Neural crest cell (in vitro differentiated cells): Measurements from ENCODE around the gene SLC6A18. TPM values are rescaled to one million over a fixed set of nuclear protein-coding genes. Genes with fewer than 3 reads are reported as not detected.
A peak's percentile ranks its signal among the peaks of the same experiment; 100 is the strongest.

Source experiments
- DNase-seq: peaks from one replicate; pipeline ENCODE4 v3.0.0; 2021; ENCODE audit warnings: low read depth, mixed read lengths, low spot score
- H3K27ac Mint-ChIP-seq: one replicate; pipeline ENCODE4 v1.8.0; 2021; ENCODE audit warnings: mild to moderate bottlenecking, mixed read lengths; ENCODE audit not compliant: unreplicated experiment
- H3K27me3 Mint-ChIP-seq: 2 replicates; pipeline ENCODE4 v1.8.0; 2021; ENCODE audit warnings: low read depth, mild to moderate bottlenecking, mixed read lengths
- H3K36me3 Mint-ChIP-seq: 2 replicates; pipeline ENCODE4 v1.8.0; 2021; ENCODE audit warnings: low read depth, mild to moderate bottlenecking, mixed read lengths
- H3K4me1 Mint-ChIP-seq: 2 replicates; pipeline ENCODE4 v1.8.0; 2021; ENCODE audit warnings: mixed read lengths
- H3K4me3 Mint-ChIP-seq: one replicate; pipeline ENCODE4 v1.8.0; 2021; ENCODE audit warnings: mild to moderate bottlenecking, mixed read lengths
- H3K9me3 Mint-ChIP-seq: 2 replicates; pipeline ENCODE4 v1.8.0; 2021; ENCODE audit warnings: mixed read lengths
- total RNA-seq: library from RNA; stranded (reverse); gene quantifications from 2 replicates; pipeline ENCODE4 v1.2.1, GENCODE V29; 2021
- TF ChIP-seq, protein P1 (sequence below): fragments of 200-600 bp; sonication (generic); conservative IDR thresholded peaks from 2 replicates; pipeline ENCODE4 v1.5.0; 2021; ENCODE audit warnings: antibody characterized with exemption, mild to moderate bottlenecking

Gene SLC6A18
- total RNA-seq, 1 donor from 2014 or later, result not detected

DNA sequence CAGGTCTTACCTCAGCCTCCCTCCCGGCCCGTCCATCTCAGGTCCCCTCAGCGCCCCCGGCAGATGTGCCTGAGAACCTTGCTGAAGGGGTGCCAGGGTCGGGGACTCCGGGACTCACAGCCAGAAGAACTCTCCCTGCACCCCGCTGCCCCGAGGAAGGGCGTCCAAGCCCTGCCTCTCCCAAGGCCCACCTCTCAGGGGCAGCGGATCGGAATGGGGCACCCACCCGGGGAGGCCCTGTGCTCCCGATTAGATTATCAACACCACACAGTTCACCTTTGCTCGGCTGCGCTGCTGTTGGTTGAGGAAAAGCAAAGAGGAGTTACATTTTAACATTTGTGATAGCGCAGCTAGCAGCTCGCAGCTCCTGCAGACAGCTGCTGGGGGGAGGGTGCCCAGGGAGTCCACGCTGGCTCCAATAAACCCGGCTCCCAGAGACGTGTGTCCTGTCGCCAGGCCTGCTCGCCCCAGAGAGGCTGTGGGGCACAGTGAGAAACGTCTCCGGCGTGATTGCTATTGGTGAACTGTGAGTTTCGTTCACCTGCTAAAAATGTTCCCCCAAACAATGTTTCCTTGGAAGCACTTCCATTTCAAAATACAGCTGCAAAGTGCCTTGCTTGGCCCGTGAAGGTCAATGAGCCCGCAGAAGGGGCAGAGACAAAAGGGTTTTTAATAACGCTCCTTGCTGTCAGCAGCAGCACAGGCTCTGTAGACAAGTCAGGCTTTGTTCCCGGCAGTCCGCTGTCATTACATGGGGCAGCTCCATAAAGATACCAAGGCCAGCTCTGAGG, 42.4 kb upstream of the SLC6A18 start:
- H3K4me1 Mint-ChIP-seq, result peaks cover 21% of the 10 kb centered on the region

DNA sequence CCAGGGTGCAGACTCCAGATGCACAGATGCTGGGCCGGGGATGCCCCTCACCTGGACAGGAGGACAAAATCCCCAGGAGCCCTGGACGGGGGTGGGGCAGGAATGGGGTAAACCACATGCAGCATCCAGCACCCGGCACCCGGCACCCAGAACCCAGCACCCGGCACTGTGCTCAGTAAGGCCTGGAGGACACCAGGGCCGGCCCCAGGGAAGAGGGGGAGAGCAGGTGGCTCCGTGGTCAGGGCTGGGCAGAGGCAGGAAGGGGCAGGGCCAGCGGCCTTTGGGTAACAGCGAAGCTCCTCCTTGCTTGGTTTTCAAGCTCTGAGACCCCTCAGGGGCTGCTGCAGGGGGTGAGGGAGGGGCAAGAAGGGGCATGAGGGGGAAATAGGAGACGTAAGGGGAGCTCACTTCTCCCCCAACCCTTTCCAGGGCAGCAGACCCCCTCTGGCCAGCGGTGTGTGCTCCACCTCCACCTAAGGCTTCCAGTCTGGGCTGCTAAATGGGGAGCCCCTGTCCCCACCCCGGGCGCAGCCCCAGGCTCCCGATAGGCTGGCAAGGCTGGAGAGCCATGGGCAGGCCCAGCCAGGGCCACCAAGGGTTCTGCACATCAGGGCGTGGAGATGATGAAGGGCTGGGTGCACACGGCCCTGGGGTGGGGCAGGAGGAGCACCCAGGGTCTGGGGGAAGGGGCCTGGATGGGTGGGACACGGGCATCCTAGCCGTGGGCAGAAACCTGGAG, 41.6 kb upstream of the SLC6A18 start:
- Mint-ChIP-seq H3K27ac (peak overlapping the region; percentile 62), H3K4me1 (peaks cover 25% of the 10 kb centered on the region), H3K27me3 (no peaks in the 10 kb centered on the region), H3K36me3 (no peaks in the 10 kb centered on the region), H3K9me3 (no peaks in the 10 kb centered on the region), H3K4me3 (peak overlapping the region; percentile 74)
- peak; percentile 31 for DNase-seq
- TF ChIP-seq, protein P1, sequence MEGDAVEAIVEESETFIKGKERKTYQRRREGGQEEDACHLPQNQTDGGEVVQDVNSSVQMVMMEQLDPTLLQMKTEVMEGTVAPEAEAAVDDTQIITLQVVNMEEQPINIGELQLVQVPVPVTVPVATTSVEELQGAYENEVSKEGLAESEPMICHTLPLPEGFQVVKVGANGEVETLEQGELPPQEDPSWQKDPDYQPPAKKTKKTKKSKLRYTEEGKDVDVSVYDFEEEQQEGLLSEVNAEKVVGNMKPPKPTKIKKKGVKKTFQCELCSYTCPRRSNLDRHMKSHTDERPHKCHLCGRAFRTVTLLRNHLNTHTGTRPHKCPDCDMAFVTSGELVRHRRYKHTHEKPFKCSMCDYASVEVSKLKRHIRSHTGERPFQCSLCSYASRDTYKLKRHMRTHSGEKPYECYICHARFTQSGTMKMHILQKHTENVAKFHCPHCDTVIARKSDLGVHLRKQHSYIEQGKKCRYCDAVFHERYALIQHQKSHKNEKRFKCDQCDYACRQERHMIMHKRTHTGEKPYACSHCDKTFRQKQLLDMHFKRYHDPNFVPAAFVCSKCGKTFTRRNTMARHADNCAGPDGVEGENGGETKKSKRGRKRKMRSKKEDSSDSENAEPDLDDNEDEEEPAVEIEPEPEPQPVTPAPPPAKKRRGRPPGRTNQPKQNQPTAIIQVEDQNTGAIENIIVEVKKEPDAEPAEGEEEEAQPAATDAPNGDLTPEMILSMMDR, result no peak

More for the DNA sequence above, 42.4 kb upstream of the SLC6A18 start:
- Mint-ChIP-seq H3K27me3 (no peaks in the 10 kb centered on the region), H3K9me3 (no peaks in the 10 kb centered on the region), H3K4me3 (peak overlapping the region; percentile 74), H3K36me3 (no peaks in the 10 kb centered on the region), H3K27ac (no peak overlapping the region)
- DNase-seq, result peak; percentile 44
- TF ChIP-seq, protein P1, result no peak

DNA sequence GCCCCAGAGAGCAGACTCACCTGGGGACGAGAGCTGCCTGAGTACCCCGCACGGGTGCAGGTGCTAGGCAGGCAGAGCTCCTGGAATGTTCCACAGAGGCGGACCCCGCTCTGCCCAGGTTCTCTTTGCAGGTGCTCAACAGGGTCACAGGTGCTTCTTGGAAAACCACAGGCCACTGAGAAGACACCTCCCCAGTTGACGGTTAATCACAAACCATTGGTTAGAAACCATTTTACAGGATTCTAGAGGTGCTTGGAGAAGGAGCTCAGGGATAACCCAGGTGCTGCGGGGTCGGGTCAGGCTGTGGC, 41.1 kb upstream of the SLC6A18 start:
- TF ChIP-seq, protein P1, result no peak
- DNase-seq, result no peak
- no peaks in the 10 kb centered on the region for H3K9me3 Mint-ChIP-seq
- H3K36me3 Mint-ChIP-seq, result no peaks in the 10 kb centered on the region
- no peak overlapping the region for H3K27ac Mint-ChIP-seq
- peaks cover 27% of the 10 kb centered on the region for H3K4me1 Mint-ChIP-seq
- no peak overlapping the region for H3K4me3 Mint-ChIP-seq
- H3K27me3 Mint-ChIP-seq, result no peaks in the 10 kb centered on the region

DNA sequence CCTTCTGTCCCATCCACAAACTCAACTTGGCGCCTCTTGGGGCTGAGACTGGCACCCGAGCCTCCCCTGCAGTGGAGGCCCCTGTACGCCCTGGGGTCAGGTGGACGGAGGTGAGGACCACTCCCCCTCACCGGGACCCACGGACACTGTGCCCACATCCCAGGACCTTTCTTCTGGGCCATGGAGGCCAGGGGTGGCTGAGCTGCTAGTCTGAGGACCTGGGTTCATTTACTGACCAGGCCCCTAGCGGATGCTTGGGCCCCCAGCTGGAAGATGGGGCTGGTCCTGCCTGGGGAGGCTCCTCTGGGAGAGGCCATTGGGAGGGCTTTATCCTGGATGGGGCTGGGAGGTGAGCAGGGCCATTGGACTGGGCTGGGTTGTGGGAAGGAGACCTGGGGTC, 40.7 kb upstream of the SLC6A18 start:
- peaks cover 30% of the 10 kb centered on the region for H3K4me1 Mint-ChIP-seq
- TF ChIP-seq, protein P1, result no peak
- H3K9me3 Mint-ChIP-seq, result no peaks in the 10 kb centered on the region
- DNase-seq, result no peak
- no peaks in the 10 kb centered on the region for H3K27me3 Mint-ChIP-seq
- H3K4me3 Mint-ChIP-seq, result no peak overlapping the region
- H3K27ac Mint-ChIP-seq, result no peak overlapping the region
- no peaks in the 10 kb centered on the region for H3K36me3 Mint-ChIP-seq

DNA sequence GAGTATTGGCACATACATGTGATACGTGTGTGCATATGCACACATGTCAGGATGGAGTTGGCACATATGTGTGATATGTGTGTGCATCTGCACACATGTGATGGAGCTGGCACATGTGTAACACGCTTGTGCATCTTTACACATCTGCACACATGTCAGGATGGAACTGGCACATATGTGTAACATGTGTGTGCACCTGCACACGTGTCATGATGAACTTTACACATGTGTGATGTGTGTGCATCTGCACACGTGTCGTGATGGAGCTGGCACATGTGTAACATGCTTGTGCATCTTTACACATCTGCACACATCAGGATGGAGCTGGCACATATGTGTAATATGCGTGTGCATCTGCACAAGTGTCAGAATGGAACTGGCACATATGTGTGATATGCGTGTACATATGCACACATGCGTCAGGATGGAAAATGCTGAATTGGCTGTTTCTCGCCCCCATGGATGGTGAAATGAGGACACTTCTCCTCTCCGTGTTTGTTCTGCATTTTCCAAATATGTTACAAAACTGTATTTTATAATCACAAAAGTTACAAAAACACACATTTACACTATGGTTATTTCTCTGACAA, 40.0 kb upstream of the SLC6A18 start:
- DNase-seq, result no peak
- H3K27me3 Mint-ChIP-seq, result peaks cover 4% of the 10 kb centered on the region
- peaks cover 33% of the 10 kb centered on the region for H3K4me1 Mint-ChIP-seq
- no peaks in the 10 kb centered on the region for H3K36me3 Mint-ChIP-seq
- TF ChIP-seq, protein P1, result no peak
- H3K9me3 Mint-ChIP-seq, result no peaks in the 10 kb centered on the region
- no peak overlapping the region for H3K27ac Mint-ChIP-seq
- no peak overlapping the region for H3K4me3 Mint-ChIP-seq
